IPS-15b (cell line): ENCODE data around the gene SGO2.
A peak's percentile ranks its signal among the peaks of the same experiment; 100 is the strongest.

Experiments
- H3K27me3 ChIP-seq: one replicate; pipeline ENCODE4 v1.6.1; 2013; ENCODE audit warnings: low read length; ENCODE audit not compliant: control insufficient read depth, insufficient read depth
- H3K36me3 ChIP-seq: one replicate; pipeline ENCODE4 v1.6.1; 2013; ENCODE audit warnings: low read length; ENCODE audit not compliant: control insufficient read depth, insufficient read depth
- H3K4me1 ChIP-seq: one replicate; pipeline ENCODE4 v1.6.1; 2013; ENCODE audit warnings: mild to moderate bottlenecking, low read length; ENCODE audit not compliant: control insufficient read depth, insufficient read depth
- H3K4me3 ChIP-seq: one replicate; pipeline ENCODE4 v1.5.1; 2013; ENCODE audit warnings: low read depth, low read length
- H3K9ac ChIP-seq: one replicate; pipeline ENCODE4 v1.6.1; 2013; ENCODE audit warnings: low read depth, mild to moderate bottlenecking, low read length
- H3K9me3 ChIP-seq: one replicate; pipeline ENCODE4 v1.6.1; 2013; ENCODE audit warnings: mild to moderate bottlenecking, low read length; ENCODE audit not compliant: control insufficient read depth, insufficient read depth

Gene SGO2, protein sequence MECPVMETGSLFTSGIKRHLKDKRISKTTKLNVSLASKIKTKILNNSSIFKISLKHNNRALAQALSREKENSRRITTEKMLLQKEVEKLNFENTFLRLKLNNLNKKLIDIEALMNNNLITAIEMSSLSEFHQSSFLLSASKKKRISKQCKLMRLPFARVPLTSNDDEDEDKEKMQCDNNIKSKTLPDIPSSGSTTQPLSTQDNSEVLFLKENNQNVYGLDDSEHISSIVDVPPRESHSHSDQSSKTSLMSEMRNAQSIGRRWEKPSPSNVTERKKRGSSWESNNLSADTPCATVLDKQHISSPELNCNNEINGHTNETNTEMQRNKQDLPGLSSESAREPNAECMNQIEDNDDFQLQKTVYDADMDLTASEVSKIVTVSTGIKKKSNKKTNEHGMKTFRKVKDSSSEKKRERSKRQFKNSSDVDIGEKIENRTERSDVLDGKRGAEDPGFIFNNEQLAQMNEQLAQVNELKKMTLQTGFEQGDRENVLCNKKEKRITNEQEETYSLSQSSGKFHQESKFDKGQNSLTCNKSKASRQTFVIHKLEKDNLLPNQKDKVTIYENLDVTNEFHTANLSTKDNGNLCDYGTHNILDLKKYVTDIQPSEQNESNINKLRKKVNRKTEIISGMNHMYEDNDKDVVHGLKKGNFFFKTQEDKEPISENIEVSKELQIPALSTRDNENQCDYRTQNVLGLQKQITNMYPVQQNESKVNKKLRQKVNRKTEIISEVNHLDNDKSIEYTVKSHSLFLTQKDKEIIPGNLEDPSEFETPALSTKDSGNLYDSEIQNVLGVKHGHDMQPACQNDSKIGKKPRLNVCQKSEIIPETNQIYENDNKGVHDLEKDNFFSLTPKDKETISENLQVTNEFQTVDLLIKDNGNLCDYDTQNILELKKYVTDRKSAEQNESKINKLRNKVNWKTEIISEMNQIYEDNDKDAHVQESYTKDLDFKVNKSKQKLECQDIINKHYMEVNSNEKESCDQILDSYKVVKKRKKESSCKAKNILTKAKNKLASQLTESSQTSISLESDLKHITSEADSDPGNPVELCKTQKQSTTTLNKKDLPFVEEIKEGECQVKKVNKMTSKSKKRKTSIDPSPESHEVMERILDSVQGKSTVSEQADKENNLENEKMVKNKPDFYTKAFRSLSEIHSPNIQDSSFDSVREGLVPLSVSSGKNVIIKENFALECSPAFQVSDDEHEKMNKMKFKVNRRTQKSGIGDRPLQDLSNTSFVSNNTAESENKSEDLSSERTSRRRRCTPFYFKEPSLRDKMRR

DNA sequence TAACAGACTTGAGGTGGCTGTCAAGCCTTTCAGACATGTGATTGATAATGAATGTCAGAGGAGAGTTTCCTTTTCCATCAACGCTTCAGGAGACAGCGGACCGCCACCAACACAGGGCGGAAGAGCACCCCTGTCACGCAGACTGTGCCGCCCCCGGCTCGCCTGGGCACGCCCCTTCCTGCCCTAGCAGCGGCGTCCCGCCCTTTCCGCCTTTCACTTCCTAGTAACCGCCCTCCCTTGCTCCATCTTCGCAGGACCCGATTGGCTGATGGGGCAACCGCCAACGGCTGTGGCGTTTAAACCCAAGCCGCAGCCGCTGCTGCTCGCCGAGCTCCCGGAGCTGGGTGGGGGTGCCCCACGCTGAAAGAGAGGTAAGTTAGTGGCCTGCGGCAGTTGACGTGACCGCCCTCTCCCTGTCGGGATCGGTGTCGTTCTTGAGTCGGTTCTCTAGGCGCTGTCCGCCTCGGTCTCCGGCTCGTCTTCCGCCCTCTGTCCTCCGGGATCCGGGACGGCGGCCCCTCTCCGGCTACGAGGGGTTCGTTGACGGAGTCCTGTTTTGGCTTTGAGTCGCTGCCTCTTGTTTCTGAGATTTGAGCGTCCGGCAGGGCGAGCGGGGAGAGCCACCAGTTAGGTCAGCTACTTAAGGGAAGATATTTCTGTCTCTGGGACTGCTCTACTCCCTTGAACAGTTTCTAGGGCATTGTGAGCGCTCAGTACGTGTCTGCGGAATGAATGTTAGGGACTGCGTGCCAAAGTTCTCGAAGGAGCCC lies at the start of gene SGO2:
TSS of gene SGO2 (plus strand) at position 326 of the 770 bp plus-strand sequence. CDS start 6,769 bp downstream, outside the sequence.
- Histone ChIP-seq H3K4me3 (peak within 1 kb of the TSS; percentile 92), H3K9me3 (no peaks in the 10 kb centered on the region), H3K4me1 (peaks cover 3% of the 10 kb centered on the region), H3K9ac (peak within 1 kb of the TSS; percentile 74), H3K27me3 (peaks cover 10% of the 10 kb centered on the region), H3K36me3 (no peaks in the 10 kb centered on the region)

DNA sequence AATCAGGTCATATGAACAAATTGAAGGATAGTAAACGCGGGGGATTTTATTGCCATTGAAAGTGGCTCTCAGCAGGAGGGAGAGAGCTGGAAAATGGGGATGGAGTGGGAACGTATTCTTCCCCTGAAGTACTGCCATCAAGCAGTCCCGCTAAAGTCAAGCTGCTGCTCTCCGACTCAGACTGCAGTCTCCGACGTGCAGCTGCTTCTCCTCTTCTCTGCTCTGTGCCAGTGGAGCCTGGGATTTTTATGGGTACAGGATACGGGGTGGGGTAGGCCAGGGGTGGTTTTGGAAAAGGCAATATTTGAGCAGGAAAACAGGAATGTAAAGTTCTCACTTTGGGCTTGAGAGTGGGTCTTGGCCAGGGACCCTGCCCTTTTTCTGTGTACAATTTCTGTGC lies 49.2 kb upstream of the SGO2 start:
- H3K36me3 ChIP-seq, result peaks cover 26% of the 10 kb centered on the region

DNA sequence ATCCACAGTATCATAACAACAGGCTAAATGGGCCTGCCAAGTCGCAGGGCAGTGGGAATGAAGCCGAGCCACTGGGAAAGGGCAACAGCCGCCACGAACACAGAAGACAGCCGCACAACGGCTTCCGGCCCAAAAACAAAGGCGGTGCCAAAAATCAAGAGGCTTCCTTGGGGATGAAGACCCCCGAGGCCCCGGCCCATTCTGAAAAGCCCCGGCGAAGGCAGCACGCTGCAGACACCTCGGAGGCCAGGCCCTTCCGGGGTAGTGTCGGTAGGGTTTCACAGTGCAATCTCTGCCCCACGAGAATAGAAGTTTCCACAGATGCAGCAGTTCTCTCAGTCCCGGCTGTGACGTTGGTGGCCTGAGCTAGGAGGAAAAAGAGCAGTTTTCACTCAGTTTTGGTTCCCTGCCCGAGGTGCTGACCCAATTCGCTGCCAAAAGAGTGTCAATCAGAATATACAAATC lies 48.3 kb upstream of the SGO2 start:
- Histone ChIP-seq H3K36me3 (peaks cover 19% of the 10 kb centered on the region), H3K9ac (no peak overlapping the region), H3K27me3 (no peaks in the 10 kb centered on the region), H3K9me3 (no peaks in the 10 kb centered on the region), H3K4me3 (no peak overlapping the region), H3K4me1 (peaks cover 10% of the 10 kb centered on the region)

More for the DNA sequence above, 49.2 kb upstream of the SGO2 start:
- Histone ChIP-seq H3K4me3 (no peak overlapping the region), H3K9me3 (no peaks in the 10 kb centered on the region), H3K9ac (no peak overlapping the region), H3K4me1 (peaks cover 10% of the 10 kb centered on the region), H3K27me3 (no peaks in the 10 kb centered on the region)

DNA sequence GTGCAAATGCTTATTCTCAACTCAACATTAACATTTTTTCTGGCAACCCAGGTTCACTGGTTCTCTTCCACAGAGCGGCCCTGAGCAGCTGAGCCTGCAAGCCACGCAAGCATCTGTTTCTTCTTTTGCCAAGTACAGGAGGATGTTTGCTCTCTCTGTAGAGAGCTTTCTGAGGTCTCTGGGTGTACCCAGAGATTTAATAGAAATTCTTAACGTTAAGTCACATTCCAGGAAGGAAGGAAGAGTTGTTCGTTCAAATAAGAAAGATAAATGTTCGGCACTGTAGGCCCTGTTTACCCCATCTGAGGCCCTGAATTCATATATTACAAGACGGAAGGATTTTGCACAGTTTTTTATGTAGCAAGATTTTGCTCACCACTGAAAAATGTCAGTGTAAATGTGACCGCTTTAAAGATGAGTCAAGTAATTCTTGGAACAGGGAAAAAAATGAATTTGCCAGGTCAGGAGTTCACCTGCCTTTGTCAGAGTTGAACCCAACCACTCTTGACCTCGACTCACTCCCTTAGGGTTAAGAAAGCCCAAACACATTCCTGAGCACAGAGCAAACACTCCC lies 46.2 kb upstream of the SGO2 start:
- peaks cover 12% of the 10 kb centered on the region for H3K4me1 ChIP-seq
- no peaks in the 10 kb centered on the region for H3K27me3 ChIP-seq
- no peak overlapping the region for H3K9ac ChIP-seq
- no peak overlapping the region for H3K4me3 ChIP-seq
- peaks cover 10% of the 10 kb centered on the region for H3K36me3 ChIP-seq
- H3K9me3 ChIP-seq, result no peaks in the 10 kb centered on the region

DNA sequence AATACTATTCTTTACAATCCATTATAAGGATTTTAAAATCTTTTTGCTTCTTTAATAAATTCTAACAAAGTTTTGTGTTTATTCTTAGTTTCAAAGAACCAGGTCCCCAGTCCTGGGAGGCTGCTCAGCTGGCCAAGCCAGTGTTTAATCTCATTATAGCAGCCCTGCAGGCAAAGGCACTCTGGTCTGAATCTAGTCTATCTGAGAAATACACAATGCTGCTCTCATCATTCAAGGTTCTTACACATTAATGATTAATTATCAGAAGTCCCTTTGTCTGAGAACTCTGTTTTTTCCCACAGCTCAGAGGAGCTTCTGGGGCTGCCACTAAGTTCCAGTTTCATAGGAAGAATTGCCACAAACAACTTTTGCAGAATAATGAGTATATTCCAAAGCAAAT lies 43.8 kb upstream of the SGO2 start:
- H3K9ac ChIP-seq, result no peak overlapping the region
- peaks cover 6% of the 10 kb centered on the region for H3K36me3 ChIP-seq
- H3K9me3 ChIP-seq, result no peaks in the 10 kb centered on the region
- no peaks in the 10 kb centered on the region for H3K27me3 ChIP-seq
- H3K4me1 ChIP-seq, result peaks cover 12% of the 10 kb centered on the region
- no peak overlapping the region for H3K4me3 ChIP-seq

DNA sequence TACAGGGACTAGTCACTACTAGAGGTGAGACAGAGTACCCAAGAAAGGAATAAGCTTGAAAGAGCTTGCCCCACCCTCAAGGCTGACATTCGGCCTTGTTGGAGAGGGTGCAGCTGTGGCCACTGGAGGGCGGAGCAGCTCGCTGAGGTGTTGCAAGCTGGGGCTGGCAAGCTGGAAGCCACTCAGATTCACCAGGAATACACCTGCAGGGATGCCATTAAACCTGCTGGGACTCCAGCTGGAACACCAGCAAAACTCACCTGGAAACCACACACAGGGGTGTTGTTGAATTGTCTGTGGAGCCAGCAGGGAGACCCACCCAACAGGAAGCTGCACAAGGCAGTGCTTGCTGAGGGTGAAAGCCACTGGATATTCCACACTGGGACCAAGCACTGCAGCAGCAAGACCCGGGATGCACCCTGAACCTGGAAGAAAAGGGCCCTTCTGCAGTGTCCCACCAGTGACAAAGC lies 42.2 kb upstream of the SGO2 start:
- H3K4me3 ChIP-seq, result no peak overlapping the region
- H3K36me3 ChIP-seq, result no peaks in the 10 kb centered on the region
- no peaks in the 10 kb centered on the region for H3K27me3 ChIP-seq
- H3K4me1 ChIP-seq, result peaks cover 12% of the 10 kb centered on the region
- H3K9me3 ChIP-seq, result no peaks in the 10 kb centered on the region
- H3K9ac ChIP-seq, result no peak overlapping the region

DNA sequence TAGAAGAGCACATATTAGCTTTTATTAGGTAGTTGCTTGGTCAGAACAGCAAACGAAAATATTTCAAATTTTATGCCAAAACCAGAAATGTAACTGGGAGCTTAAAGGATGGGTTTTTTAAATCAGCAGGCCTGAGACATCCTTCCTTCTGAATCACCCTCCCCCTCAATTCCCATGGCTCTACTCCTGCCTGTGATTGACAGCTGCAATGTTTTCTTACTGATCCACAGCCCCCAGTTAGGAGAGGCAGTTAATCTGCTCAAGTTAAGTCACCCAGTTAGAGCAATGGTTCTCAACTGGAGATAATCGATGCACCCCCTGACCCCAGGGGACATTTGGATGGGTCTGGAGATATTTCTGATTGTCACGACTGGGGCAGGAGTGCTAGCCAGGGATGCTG lies 41.1 kb upstream of the SGO2 start:
- Histone ChIP-seq H3K36me3 (no peaks in the 10 kb centered on the region), H3K9me3 (no peaks in the 10 kb centered on the region), H3K4me1 (peaks cover 8% of the 10 kb centered on the region), H3K9ac (no peak overlapping the region), H3K27me3 (no peaks in the 10 kb centered on the region), H3K4me3 (no peak overlapping the region)

DNA sequence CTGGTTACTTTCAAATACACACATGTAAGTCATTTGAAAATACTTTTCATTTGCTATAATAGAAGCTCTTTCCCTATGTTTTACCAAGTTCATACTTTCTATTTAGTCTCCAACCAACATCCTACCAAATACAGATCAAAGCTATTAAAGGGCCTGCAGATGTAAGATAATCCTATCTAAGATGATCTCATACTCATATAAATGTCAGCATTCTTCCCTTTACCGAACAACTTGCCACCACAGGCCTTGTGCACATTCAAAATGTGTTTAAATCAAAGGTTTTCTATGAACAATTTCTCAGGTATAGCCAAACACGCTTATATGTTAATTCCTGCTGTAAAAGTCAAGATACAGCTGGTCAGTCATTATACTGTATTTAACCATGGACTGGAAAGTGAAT lies 39.5 kb upstream of the SGO2 start:
- Histone ChIP-seq H3K9me3 (no peaks in the 10 kb centered on the region), H3K27me3 (no peaks in the 10 kb centered on the region), H3K4me1 (peaks cover 3% of the 10 kb centered on the region), H3K9ac (no peak overlapping the region), H3K4me3 (no peak overlapping the region), H3K36me3 (no peaks in the 10 kb centered on the region)

DNA sequence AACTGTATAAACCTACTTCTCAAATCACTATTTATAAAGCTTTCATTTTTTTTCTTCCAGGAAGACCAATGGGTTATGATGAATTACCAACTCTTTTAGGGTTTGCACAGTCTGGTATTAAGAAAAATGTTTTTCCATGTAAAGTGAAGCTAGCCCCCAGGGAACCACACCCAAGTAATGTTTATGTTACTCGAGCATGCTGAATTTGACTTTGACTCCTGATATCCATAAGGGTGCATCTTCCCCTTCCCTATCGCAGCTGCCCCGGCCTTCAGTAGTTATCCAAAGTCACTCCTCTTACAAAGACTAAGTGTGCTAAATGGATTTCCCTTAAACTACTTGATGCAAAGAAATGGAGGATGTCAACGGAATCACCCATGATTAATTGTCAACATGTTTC lies 37.8 kb upstream of the SGO2 start:
- H3K9ac ChIP-seq, result no peak overlapping the region
- no peak overlapping the region for H3K4me3 ChIP-seq
- H3K9me3 ChIP-seq, result no peaks in the 10 kb centered on the region
- no peaks in the 10 kb centered on the region for H3K27me3 ChIP-seq
- peaks cover 2% of the 10 kb centered on the region for H3K36me3 ChIP-seq
- H3K4me1 ChIP-seq, result peaks cover 3% of the 10 kb centered on the region

DNA sequence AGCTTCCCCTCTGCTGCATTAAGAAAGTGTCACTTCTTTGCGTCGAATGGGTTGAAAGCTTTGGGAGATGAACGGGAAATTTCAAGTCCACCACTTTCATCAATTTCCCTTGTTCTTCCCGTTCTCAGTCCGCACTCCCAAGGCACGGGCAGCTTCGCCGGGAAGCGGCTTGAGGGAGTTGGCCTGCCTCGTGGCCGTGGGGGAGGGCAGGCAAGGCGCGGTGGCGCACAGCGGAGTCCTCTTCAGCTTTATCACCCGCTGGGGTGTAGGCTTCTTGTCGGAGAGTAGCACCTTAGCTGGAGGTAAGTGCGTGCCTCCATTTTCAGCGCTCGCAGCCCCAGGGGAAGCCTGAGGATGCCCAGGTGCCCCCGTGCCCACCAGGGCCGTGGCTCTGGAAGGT lies 36.0 kb upstream of the SGO2 start:
- Histone ChIP-seq H3K4me1 (no peaks in the 10 kb centered on the region), H3K36me3 (peaks cover 2% of the 10 kb centered on the region), H3K9ac (no peak overlapping the region)

More for the DNA sequence above, 36.0 kb upstream of the SGO2 start:
- Histone ChIP-seq H3K27me3 (no peaks in the 10 kb centered on the region), H3K9me3 (no peaks in the 10 kb centered on the region), H3K4me3 (no peak overlapping the region)
